ENCODE measurements around the gene GYS2. TPM values are rescaled to one million over a fixed set of nuclear protein-coding genes. Genes with fewer than 3 reads are reported as not detected.
"Not testable (repeated sequence)": the region's sequence is repeated elsewhere in the genome, so short reads cannot be mapped to it uniquely, and the experiment has no call there.

GYS2 gene
- total RNA-seq (under 1 TPM in 1 of 2 experiments, not detected in 1; 0.31 TPM), polyA plus RNA-seq (not detected), total RNA-seq (0 to 0.26 (median 0) reads per million in 6 experiments)

GRCh38 chr12:21604245-21605101 is at the start of gene GYS2:
Gene GYS2 (minus strand): TSS chr12:21604847. CDS start chr12:21604592, 255 bp downstream.
- Mint-ChIP-seq H3K4me1 (peaks cover 0 to 2% (median under 1%) of the 10 kb centered on the region in 4 donors), H3K4me3 (no peak within 1 kb of the TSS), H3K27ac (peak within 1 kb of the TSS in 1 of 10 donors; percentile 8), H3K27me3 (peaks cover 0 to 1% (median 0%) of the 10 kb centered on the region in 5 donors), H3K36me3 (no peaks in the 10 kb centered on the region), H3K9me3 (no peaks in the 10 kb centered on the region)
- ATAC-seq: no peak
- POLR2A ChIA-PET: interaction anchor here (0.7 to 1.4 kb wide), 2 partner anchors 42 to 53 kb away, joined by 3 to 4 read pairs; partner anchors contain the start of gene LDHB
- no peak for DNase-seq

GRCh38 chr12:21651821-21652220 is 47.2 kb upstream of the GYS2 start:
- no peak for ATAC-seq

GRCh38 chr12:21650997-21651396 is 46.4 kb upstream of the GYS2 start:
- no peak for ATAC-seq
- peaks cover 25 to 95% (median 39%) of the 10 kb centered on the region in 3 donors for H3K36me3 Mint-ChIP-seq
- no peak for DNase-seq
- peak overlapping the region; percentile 4 to 89 (median 68) for H3K4me3 Mint-ChIP-seq
- H3K4me1 Mint-ChIP-seq: peaks cover 46 to 96% (median 87%) of the 10 kb centered on the region in 4 donors
- POLR2A ChIA-PET: interaction anchor here (0.6 to 2.8 kb wide), 5 partner anchors 13 to 35 kb away, joined by 3 to 10 read pairs (median 5); no protein-coding TSS in a partner anchor
- H3K27ac Mint-ChIP-seq: peak overlapping the region in 9 of 10 donors; percentile 13 to 83 (median 70)
- H3K9me3 Mint-ChIP-seq: no peaks in the 10 kb centered on the region
- no peaks in the 10 kb centered on the region for H3K27me3 Mint-ChIP-seq

More at GRCh38 chr12:21651821-21652220, 47.2 kb upstream of the GYS2 start:
- H3K4me3 Mint-ChIP-seq: peak overlapping the region in 8 of 10 donors; percentile 3 to 89 (median 68)
- POLR2A ChIA-PET: interaction anchor here (0.6 to 2.8 kb wide), 7 partner anchors 8 to 142 kb away, joined by 3 to 10 read pairs (median 6); no protein-coding TSS in a partner anchor
- no peak for DNase-seq
- peak overlapping the region in 6 of 10 donors; percentile 20 to 83 (median 54) for H3K27ac Mint-ChIP-seq
- peaks cover 46 to 96% (median 87%) of the 10 kb centered on the region in 4 donors for H3K4me1 Mint-ChIP-seq
- peaks cover 24 to 91% (median 34%) of the 10 kb centered on the region in 3 donors for H3K36me3 Mint-ChIP-seq
- H3K9me3 Mint-ChIP-seq: no peaks in the 10 kb centered on the region
- H3K27me3 Mint-ChIP-seq: no peaks in the 10 kb centered on the region

- no peak for ATAC-seq
- POLR2A ChIA-PET: interaction anchor here (1.0 to 4.1 kb wide), 4 partner anchors 8 to 36 kb away, joined by 3 to 21 read pairs (median 6); partner anchors contain the start of gene LDHB
- H3K27me3 Mint-ChIP-seq: no peaks in the 10 kb centered on the region
- H3K36me3 Mint-ChIP-seq: peaks cover 25 to 98% (median 42%) of the 10 kb centered on the region in 3 donors
- no peaks in the 10 kb centered on the region for H3K9me3 Mint-ChIP-seq
- DNase-seq: no peak
- peak overlapping the region in 6 of 10 donors; percentile 10 to 67 (median 42) for H3K27ac Mint-ChIP-seq
- H3K4me1 Mint-ChIP-seq: peaks cover 48 to 93% (median 86%) of the 10 kb centered on the region in 4 donors
- H3K4me3 Mint-ChIP-seq: peak overlapping the region in 7 of 10 donors; percentile 2 to 89 (median 24)
These were observed 44.4 kb upstream of the GYS2 start for GRCh38 chr12:21649034-21649433.

GRCh38 chr12:21648378-21648777 is 43.7 kb upstream of the GYS2 start:
- POLR2A ChIA-PET: interaction anchor here (0.7 to 4.1 kb wide), 6 partner anchors 8 to 39 kb away, joined by 3 to 21 read pairs (median 6); partner anchors contain the start of gene LDHB
- ATAC-seq: no peak
- peak overlapping the region in 4 of 10 donors; percentile 13 to 89 (median 28) for H3K4me3 Mint-ChIP-seq
- H3K4me1 Mint-ChIP-seq: peaks cover 50 to 93% (median 88%) of the 10 kb centered on the region in 4 donors
- no peak for DNase-seq
- no peaks in the 10 kb centered on the region for H3K27me3 Mint-ChIP-seq
- no peaks in the 10 kb centered on the region for H3K9me3 Mint-ChIP-seq
- peak overlapping the region in 7 of 10 donors; percentile 26 to 71 (median 49) for H3K27ac Mint-ChIP-seq
- peaks cover 26 to 98% (median 46%) of the 10 kb centered on the region in 3 donors for H3K36me3 Mint-ChIP-seq

GRCh38 chr12:21647179-21647578 is 42.5 kb upstream of the GYS2 start:
- ATAC-seq: no peak
- DNase-seq: no peak
- Mint-ChIP-seq H3K27ac (peak overlapping the region in 9 of 10 donors; percentile 9 to 86 (median 60)), H3K27me3 (no peaks in the 10 kb centered on the region), H3K36me3 (peaks cover 29 to 98% (median 52%) of the 10 kb centered on the region in 3 donors), H3K9me3 (no peaks in the 10 kb centered on the region), H3K4me3 (peak overlapping the region in 6 of 10 donors; percentile 5 to 61 (median 42)), H3K4me1 (peaks cover 47 to 88% (median 87%) of the 10 kb centered on the region in 4 donors)
- POLR2A ChIA-PET: interaction anchor here (1.5 to 4.1 kb wide), 5 partner anchors 8 to 33 kb away, joined by 4 to 21 read pairs (median 9); partner anchors contain the start of gene LDHB

GRCh38 chr12:21645041-21645500 is 40.4 kb upstream of the GYS2 start:
- not testable (repeated sequence) for ATAC-seq, H3K27me3 Mint-ChIP-seq, DNase-seq, H3K9me3 Mint-ChIP-seq
- POLR2A ChIA-PET: interaction anchor here (1.2 to 2.8 kb wide), 2 partner anchors 10 to 12 kb away, joined by 3 to 22 read pairs; partner anchors contain the start of gene LDHB
- Mint-ChIP-seq H3K4me1 (peaks cover 44 to 85% (median 84%) of the 10 kb centered on the region in 4 donors), H3K4me3 (peak overlapping the region in 8 of 10 donors; percentile 1 to 72 (median 48)), H3K36me3 (peaks cover 32 to 96% (median 54%) of the 10 kb centered on the region in 3 donors), H3K27ac (peak overlapping the region; percentile 56 to 90 (median 78))

- DNase-seq: no peak
- POLR2A ChIA-PET: interaction anchor here (0.7 to 2.8 kb wide), 5 partner anchors 8 to 32 kb away, joined by 3 to 22 read pairs (median 3); partner anchors contain the start of gene LDHB
- Mint-ChIP-seq H3K27me3 (no peaks in the 10 kb centered on the region), H3K9me3 (no peaks in the 10 kb centered on the region), H3K4me3 (peak overlapping the region in 5 of 10 donors; percentile 9 to 59 (median 39)), H3K27ac (peak overlapping the region in 5 of 10 donors; percentile 39 to 83 (median 59)), H3K4me1 (peaks cover 41 to 85% (median 80%) of the 10 kb centered on the region in 4 donors), H3K36me3 (peaks cover 34 to 94% (median 55%) of the 10 kb centered on the region in 3 donors)
- no peak for ATAC-seq
These were observed 39.9 kb upstream of the GYS2 start for GRCh38 chr12:21644516-21644915.

- DNase-seq (no peak), ATAC-seq (no peak)
- Mint-ChIP-seq H3K27me3 (no peaks in the 10 kb centered on the region), H3K4me3 (peak overlapping the region in 8 of 10 donors; percentile 8 to 68 (median 36)), H3K9me3 (no peaks in the 10 kb centered on the region), H3K27ac (peak overlapping the region; percentile 18 to 83 (median 66)), H3K4me1 (peaks cover 46 to 85% (median 81%) of the 10 kb centered on the region in 4 donors), H3K36me3 (peaks cover 41 to 94% (median 60%) of the 10 kb centered on the region in 3 donors)
- POLR2A ChIA-PET: interaction anchor here (0.7 to 2.8 kb wide), 6 partner anchors 9 to 37 kb away, joined by 3 to 22 read pairs (median 4); partner anchors contain the start of gene LDHB
These were observed 39.1 kb upstream of the GYS2 start for GRCh38 chr12:21643758-21644157.

GRCh38 chr12:21642707-21643389 is 38.2 kb upstream of the GYS2 start:
- Mint-ChIP-seq H3K27me3 (no peaks in the 10 kb centered on the region), H3K9me3 (no peaks in the 10 kb centered on the region)

More at GRCh38 chr12:21642707-21643389, 38.2 kb upstream of the GYS2 start:
- POLR2A ChIA-PET: interaction anchor here (0.8 to 2.8 kb wide), 6 partner anchors 10 to 37 kb away, joined by 3 to 22 read pairs (median 4); partner anchors contain the start of gene LDHB
- Mint-ChIP-seq H3K36me3 (peaks cover 41 to 94% (median 68%) of the 10 kb centered on the region in 3 donors), H3K4me1 (peaks cover 44 to 84% (median 80%) of the 10 kb centered on the region in 4 donors), H3K4me3 (peak overlapping the region in 8 of 10 donors; percentile 17 to 70 (median 48)), H3K27ac (peak overlapping the region in 8 of 10 donors; percentile 4 to 83 (median 62))
- DNase-seq (no peak), ATAC-seq (peak; percentile 30 to 41)
